MM.1S (cell line): ENCODE data around the gene BMPER.

ENCODE experiments used
- EZH2 ChIP-seq: fragments of 300-600 bp; sonication (generic); optimal IDR thresholded peaks from 2 replicates; pipeline ENCODE3; 2017; ENCODE audit warnings: low read depth, mild to moderate bottlenecking, antibody characterized with exemption, low read length, mixed read lengths
- TF ChIP-seq, protein P1 (sequence below): fragments of 300-600 bp; sonication (generic); IDR thresholded peaks from 2 replicates; pipeline ENCODE4 v1.5.1; 2016; ENCODE audit warnings: antibody characterized with exemption, low read length, mixed read lengths

GRCh38 chr7:34062826-34063225, 157.5 kb downstream of the BMPER start:
- no peak for TF ChIP-seq EZH2
- TF ChIP-seq, protein P1, sequence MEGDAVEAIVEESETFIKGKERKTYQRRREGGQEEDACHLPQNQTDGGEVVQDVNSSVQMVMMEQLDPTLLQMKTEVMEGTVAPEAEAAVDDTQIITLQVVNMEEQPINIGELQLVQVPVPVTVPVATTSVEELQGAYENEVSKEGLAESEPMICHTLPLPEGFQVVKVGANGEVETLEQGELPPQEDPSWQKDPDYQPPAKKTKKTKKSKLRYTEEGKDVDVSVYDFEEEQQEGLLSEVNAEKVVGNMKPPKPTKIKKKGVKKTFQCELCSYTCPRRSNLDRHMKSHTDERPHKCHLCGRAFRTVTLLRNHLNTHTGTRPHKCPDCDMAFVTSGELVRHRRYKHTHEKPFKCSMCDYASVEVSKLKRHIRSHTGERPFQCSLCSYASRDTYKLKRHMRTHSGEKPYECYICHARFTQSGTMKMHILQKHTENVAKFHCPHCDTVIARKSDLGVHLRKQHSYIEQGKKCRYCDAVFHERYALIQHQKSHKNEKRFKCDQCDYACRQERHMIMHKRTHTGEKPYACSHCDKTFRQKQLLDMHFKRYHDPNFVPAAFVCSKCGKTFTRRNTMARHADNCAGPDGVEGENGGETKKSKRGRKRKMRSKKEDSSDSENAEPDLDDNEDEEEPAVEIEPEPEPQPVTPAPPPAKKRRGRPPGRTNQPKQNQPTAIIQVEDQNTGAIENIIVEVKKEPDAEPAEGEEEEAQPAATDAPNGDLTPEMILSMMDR, result no peak
